ENCODE measurements around the gene ZGRF1.
"Not testable (repeated sequence)": the region's sequence is repeated elsewhere in the genome, so short reads cannot be mapped to it uniquely, and the experiment has no call there.

The ZGRF1 gene, protein sequence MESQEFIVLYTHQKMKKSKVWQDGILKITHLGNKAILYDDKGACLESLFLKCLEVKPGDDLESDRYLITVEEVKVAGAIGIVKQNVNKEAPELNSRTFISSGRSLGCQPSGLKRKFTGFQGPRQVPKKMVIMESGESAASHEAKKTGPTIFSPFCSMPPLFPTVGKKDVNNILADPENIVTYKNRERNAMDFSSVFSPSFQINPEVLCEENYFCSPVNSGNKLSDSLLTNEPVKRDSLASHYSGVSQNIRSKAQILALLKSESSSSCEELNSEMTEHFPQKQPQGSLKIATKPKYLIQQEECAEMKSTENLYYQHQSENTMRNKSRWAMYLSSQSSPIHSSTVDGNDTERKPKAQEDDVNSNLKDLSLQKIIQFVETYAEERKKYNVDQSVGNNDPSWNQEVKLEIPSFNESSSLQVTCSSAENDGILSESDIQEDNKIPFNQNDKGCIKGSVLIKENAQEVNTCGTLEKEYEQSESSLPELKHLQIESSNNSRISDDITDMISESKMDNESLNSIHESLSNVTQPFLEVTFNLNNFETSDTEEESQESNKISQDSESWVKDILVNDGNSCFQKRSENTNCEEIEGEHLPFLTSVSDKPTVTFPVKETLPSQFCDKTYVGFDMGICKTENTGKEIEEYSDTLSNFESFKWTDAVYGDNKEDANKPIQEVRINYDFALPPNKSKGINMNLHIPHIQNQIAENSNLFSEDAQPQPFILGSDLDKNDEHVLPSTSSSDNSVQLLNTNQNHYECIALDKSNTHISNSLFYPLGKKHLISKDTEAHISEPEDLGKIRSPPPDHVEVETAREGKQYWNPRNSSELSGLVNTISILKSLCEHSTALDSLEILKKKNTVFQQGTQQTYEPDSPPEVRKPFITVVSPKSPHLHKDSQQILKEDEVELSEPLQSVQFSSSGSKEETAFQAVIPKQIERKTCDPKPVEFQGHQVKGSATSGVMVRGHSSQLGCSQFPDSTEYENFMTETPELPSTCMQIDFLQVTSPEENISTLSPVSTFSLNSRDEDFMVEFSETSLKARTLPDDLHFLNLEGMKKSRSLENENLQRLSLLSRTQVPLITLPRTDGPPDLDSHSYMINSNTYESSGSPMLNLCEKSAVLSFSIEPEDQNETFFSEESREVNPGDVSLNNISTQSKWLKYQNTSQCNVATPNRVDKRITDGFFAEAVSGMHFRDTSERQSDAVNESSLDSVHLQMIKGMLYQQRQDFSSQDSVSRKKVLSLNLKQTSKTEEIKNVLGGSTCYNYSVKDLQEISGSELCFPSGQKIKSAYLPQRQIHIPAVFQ (N-terminal part only)

GRCh38 chr4:112636688-112637551, at the start of gene ZGRF1, which contains the start of gene LARP7:
TSS of gene ZGRF1 (minus strand) at chr4:112636909. CDS start at chr4:112633176, 3,733 bp downstream.
TSS of gene LARP7 (plus strand) at chr4:112637143. CDS start at chr4:112644670, 7,527 bp downstream.
- peak; percentile 97 for ATAC-seq
- peak; percentile 95 for DNase-seq

DNA sequence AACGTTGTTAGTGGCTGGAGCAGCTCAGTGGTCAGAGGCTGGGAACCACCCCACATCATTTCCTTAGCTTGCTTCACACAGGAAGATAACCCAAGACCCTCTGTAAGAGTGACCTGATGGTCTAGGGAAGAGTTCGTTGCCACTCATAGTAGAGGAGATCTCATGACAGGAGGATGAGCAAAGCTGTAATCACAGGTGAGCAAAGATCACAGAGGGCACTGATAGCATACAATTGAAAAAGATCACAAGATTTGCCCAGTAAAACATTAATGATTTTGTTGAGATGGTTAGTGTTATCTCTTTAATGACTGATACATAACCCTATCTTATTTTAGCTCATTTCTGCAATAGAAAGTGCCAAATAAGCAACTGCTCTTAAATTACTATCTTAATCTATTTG, 44.3 kb upstream of the ZGRF1 start:
- DNase-seq (no peak), ATAC-seq (no peak)

GRCh38 chr4:112677519-112678091, 40.9 kb upstream of the ZGRF1 start:
- ATAC-seq (no peak), DNase-seq (no peak)

GRCh38 chr4:112674376-112674775, 37.7 kb upstream of the ZGRF1 start:
- ATAC-seq (no peak), DNase-seq (no peak)

DNA sequence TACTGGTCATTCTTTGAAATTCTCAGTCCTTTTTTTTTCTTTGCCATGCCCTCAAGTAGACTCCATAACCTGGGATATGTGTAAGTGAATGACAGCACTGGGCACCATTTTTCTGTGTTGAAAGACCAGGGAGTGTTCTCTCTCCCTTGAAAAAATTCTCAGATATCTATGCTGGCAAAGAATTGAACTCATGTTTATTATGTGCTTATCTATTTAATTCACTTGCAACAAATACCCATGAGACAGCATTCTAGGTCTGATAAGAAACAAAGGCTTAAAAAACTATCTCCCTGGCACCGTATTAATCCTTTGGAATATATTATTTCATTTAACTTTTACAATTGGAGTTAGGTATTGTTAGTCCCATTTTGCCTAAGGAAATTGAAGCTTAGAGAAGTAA, 37.0 kb upstream of the ZGRF1 start:
- DNase-seq (no peak), ATAC-seq (no peak)

GRCh38 chr4:112673076-112673475, 36.4 kb upstream of the ZGRF1 start:
- no peak for DNase-seq

DNA sequence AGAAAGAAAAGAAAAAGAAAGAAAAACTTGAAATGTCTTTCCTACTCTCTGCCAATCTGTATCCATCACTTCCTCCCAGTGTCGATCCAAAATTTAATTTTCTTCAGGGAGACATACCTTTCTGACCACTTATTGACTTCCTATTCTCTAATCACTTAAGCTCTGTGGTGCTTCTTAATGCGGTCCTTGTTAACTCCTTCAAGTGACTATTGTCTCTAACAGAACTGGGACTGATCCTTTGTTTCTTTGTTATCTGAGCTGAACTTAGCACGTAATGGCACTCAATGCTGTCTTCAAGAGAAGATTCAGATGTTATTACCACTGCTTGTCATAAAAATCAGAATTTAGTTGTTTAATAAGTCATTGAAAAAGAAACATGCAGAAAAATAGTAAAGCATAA, 31.4 kb upstream of the ZGRF1 start:
- ATAC-seq: no peak
- DNase-seq: no peak

More at GRCh38 chr4:112673076-112673475, 36.4 kb upstream of the ZGRF1 start:
- ATAC-seq: no peak

- no peak for ATAC-seq
Observed at GRCh38 chr4:112664611-112665010, 27.9 kb upstream of the ZGRF1 start.

DNA sequence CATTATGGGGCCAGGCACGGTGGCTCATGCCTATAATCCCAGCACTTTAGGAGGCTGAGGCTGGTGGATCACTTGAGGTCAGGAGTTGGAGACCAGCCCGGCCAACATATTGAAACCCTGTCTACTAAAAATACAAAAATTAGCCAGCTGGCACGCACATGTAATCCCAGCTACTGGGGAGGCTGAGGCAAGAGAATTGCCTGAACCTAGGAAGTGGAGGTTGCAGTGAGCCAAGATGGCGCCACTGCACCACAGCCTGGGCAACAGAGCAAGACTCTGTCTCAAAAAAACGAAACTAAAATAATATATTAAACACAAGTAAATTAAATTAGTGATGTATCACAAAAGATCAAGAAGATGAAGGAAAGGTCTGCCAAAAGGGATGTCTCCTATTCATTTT, 19.4 kb upstream of the ZGRF1 start:
- ATAC-seq, DNase-seq: not testable (repeated sequence)

More at GRCh38 chr4:112664611-112665010, 27.9 kb upstream of the ZGRF1 start:
- DNase-seq: no peak

- DNase-seq (no peak), ATAC-seq (no peak)
Observed at GRCh38 chr4:112655270-112655669, 18.6 kb upstream of the ZGRF1 start.

DNA sequence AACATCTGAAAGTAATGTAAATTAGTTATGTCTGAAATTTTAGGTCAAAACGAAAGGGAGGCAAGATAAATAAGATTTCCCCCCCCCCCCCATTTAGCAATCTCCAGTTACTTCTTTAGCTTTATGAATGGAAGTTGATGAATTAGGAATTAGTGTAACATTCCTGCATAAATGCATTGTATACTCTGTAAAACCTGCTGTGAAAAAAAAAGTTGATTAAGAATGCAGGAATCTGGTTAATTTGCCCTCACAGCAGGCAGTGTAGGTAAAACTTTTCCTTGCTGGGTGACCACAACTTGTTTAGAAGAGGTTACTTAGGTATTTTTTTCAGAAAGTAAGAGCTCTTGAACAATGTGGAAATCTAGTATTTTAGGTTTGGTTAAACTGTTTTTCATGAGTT, 15.5 kb upstream of the ZGRF1 start:
- no peak for ATAC-seq
- no peak for DNase-seq

DNA sequence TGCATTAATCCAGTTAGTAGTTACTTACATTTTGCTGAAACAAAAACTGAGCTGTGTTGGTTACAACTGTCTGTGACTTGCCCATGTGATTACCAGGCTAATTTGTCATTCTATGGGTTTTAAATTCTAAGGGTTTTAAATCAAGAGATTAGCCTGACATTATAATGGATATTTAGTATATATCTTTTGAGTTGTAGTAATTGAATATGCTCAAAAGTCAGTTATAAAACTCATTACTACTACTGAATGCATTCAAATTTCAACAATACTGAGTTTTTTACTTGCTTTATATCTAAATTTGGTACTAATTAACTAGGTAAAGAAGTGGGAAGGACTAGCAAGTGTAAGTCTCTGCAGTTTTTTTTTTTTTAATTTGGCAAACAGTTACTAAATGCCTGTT, 14.9 kb upstream of the ZGRF1 start:
- no peak for DNase-seq
- no peak for ATAC-seq

DNA sequence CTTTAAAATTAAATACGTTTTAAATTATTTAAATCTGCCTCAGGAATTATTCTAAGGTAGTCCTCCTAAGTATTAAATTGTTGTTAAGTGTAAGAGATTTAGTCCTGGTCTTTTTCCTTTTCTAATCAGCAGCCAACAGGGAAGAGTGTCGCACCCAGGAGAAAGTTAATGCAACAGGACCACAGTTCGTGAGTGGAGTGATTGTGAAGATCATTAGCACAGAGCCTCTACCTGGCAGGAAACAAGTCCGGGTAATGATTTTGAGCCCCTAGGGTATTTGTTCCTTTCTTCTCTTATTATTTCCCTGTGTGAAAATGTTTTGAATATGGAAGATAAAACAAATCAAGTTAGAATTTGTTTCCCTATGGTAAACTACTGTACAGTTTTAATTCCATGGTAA, 13.6 kb upstream of the ZGRF1 start:
- DNase-seq (no peak), ATAC-seq (no peak)

DNA sequence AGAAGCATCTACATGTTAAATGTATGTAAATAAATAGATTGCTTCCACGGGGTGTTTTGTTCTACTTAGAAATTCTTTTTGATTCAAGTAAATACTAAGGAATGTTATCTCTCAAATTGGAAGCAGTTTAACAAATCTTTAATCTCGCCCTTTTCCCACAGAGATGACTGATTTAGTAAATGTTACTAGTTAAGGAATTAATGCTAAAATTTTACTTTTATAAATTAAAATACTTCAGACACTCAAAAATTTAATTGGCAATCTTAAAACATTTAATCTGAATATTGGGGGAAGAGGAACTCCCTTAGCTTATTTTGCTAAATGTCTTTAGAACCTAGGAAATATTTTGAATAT, 12.3 kb upstream of the ZGRF1 start:
- ATAC-seq (no peak), DNase-seq (no peak)

- ATAC-seq: no peak
Observed at GRCh38 chr4:112648263-112649054, 11.8 kb upstream of the ZGRF1 start.

GRCh38 chr4:112647785-112648184, 11.1 kb upstream of the ZGRF1 start:
- no peak for ATAC-seq
- no peak for DNase-seq

More at GRCh38 chr4:112648263-112649054, 11.8 kb upstream of the ZGRF1 start:
- no peak for DNase-seq

DNA sequence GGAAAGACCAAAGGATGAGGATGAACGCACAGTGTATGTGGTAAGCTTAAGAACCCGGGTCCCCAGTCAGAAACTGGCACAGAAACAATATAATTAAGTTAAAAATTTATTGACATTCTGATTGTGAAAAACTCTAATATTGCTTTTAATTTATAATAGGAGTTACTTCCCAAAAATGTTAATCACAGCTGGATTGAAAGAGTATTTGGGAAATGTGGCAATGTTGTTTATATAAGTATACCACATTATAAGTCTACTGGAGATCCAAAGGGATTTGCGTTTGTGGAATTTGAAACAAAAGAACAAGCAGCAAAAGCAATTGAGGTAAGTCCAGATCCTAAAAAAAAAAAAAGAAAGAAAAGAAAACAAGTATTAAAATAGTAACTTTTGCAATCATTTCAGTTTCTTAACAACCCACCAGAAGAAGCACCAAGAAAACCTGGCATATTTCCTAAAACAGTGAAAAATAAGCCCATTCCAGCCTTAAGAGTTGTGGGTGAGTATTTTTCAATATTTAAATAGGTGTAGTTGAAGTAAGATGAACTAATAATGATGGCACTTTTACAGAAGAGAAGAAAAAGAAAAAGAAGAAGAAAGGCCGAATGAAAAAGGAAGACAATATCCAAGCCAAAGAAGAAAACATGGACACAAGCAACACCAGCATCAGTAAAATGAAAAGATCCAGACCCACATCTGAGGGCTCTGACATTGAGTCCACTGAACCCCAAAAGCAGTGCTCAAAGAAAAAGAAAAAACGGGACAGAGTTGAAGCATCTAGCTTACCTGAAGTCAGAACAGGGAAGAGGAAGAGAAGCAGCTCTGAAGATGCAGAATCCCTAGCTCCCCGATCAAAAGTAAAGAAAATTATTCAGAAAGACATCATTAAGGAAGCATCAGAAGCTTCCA, 10.2 kb upstream of the ZGRF1 start:
- DNase-seq: no peak
- ATAC-seq: no peak

- DNase-seq: no peak
- no peak for ATAC-seq
Observed at GRCh38 chr4:112645541-112646329, 9.0 kb upstream of the ZGRF1 start.

Data from stimulated activated naive CD8-positive, alpha-beta T cell treated with anti-CD3 and anti-CD28 coated beads, Interleukin-15, Interleukin-2, amounts not matched to agents 100 U/mL and 50 U/mL, for 24 hours (primary cell).